Activated CD4-positive, alpha-beta T cell treated with anti-CD3 and anti-CD28 coated beads, Interleukin-2, amount 50 U/mL, for 48 hours (primary cell): Measurements from ENCODE around the gene TRIM15.
A peak's percentile ranks its signal among the peaks of the same experiment; 100 is the strongest.
"Not testable (repeated sequence)": the region's sequence is repeated elsewhere in the genome, so short reads cannot be mapped to it uniquely, and the experiment has no call there.

ENCODE experiments used
- DNase-seq, 2 experiments: peaks; one replicate each; pipeline ENCODE4 v3.0.0-alpha.2; 2020

TRIM15 gene

DNA sequence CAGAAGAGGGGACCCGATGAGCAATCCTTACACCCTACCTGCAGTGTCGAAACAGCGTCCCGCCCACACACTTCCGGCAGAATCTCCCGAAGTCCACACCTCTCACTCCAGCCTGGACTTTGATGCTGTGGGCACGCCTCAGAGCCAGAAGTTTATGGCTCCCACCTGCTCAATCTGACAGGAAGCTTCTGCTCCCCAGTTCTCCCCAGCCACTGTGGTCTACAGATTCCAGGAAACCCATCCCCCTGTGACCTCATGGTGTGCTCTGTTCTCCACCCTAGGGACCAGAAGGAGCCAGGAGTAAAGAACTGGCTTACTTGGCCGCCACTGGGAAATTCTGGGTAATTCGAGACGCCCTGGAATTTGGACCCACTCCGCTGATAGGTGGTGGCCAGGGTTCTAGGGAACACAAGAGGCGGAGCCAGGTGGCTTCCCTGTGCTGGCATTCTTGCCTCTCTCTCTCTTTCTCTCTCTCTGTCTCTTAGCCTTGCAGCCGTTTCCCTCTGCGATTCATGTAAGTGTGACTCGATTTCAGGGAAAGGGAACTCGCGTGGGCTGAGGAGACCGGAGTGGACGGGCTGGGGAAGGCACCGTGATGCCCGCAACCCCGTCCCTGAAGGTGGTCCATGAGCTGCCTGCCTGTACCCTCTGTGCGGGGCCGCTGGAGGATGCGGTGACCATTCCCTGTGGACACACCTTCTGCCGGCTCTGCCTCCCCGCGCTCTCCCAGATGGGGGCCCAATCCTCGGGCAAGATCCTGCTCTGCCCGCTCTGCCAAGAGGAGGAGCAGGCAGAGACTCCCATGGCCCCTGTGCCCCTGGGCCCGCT is at the start of gene TRIM15:
TRIM15 (plus strand) TSS at position 457 of the 828 bp plus-strand sequence; CDS start at position 596, 139 bp downstream.
- DNase-seq = peak; percentile 66 to 74

DNA sequence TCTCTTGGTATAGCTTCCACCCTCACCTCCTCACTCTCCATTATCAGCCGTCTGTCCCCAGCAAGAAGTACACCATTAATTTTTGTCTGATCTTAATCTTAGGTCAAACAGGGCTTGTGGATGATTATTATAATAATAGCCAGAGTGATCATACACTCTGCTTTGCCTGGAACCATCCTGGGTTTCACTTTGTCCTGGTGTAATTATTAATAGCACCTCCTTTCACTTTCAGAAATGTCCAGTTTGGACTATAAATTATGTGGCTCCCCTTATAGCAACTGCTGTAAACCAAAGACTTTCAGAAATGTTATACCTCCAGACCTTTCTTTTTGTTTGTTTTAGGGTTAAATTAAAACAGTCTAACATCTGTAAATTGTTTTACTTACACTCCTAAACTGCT is 49.5 kb upstream of the TRIM15 start:
- DNase-seq = no peak

DNA sequence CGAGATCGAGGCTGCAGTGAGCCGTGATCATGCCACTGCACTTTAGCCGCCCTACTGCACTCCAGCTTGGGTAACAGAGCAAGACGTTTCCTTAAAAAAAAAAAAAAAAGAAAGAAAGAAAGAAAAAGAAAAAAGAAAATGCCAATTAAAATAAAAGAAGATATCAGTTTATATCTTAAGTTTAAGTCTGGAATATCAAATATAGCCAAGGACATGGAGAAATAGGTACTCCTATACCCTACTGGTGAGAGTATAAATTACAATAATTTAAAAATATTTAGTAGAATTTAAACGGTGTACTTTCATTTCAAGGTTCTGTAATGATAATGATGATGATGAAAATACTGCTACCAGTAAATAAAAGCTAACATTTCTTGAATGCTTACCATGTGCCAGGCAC is 46.6 kb upstream of the TRIM15 start:
- DNase-seq = no peak

DNA sequence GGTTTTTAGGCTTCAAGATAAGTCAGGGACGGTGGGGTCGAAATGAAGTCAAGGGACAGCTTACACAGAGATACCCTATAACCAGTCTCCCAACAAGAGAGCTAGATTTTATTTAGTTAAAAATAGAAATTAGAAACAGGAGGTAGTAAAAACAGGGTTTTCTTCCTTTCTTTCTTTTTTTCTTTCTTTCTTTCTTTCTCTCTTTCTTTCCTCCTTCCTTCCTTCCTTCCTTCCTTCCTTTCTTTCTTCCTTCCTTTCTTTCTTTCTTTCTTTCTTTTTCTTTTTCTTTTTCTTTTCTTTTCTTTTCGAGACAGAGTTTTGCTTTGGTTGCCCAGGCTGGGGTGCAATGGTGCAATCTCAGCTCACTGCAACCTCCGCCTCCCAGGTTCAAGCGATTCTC is 44.7 kb upstream of the TRIM15 start:
- not testable (repeated sequence) for DNase-seq

DNA sequence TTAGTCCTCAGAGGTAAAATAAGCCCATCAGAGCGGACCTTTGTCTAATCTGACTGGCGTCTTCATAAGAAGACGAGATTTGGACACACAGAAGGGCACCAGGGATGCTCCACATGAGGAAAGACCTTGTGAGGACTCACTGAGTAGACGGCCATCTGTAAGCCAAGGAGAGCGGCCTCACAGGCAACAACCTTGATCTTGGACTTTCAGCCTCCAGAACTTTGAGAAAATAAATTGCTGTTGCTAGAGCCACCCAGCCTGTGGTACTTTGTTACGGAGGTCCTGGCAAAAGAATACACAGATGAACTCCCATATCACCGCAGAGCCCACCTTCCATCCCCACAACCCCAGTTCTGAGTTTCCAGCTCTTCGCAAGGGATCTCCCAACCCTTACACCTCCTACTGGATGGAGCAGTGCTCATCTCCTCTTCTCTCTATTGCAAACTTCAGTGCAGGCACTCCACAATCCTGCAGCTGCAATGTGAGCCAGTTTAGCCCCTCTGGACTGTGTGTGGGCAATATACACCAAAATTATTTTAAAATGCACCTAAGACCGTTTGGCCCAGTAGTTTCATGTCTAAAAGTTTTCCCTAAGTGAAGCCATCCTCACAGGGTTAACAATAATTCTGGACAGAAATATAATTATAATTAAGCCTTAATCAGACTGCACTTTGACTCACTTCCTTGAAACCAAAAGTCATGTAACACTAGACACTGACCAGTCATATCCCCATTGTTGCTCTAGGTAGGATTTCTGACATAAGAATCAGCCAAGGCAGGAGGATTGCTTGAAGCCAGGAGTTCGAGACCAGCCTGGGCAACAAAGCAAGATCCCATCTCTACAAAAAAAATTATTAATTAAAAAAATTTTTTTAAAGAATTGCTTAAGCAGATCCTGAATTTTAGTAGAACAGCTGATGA is 41.6 kb upstream of the TRIM15 start:
- no peak for DNase-seq

DNA sequence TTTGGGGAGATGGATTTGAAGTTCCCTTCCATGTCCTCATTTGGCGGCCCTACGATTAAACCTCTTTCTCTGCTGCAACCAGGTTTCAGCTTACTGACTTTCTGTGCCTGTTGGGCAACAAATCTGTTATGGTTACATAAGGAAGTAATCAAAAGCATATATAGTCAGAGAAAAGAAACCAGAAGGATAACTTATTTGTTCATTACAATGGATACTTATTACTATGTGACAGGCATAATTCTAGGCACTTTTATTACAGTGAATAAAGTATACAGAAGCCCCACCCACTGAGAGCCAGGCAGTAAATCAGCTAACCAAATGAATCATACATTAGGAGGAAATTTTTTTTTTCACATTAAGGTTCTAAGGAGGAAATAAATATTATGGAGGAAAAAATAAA is 40.8 kb upstream of the TRIM15 start:
- DNase-seq = no peak

DNA sequence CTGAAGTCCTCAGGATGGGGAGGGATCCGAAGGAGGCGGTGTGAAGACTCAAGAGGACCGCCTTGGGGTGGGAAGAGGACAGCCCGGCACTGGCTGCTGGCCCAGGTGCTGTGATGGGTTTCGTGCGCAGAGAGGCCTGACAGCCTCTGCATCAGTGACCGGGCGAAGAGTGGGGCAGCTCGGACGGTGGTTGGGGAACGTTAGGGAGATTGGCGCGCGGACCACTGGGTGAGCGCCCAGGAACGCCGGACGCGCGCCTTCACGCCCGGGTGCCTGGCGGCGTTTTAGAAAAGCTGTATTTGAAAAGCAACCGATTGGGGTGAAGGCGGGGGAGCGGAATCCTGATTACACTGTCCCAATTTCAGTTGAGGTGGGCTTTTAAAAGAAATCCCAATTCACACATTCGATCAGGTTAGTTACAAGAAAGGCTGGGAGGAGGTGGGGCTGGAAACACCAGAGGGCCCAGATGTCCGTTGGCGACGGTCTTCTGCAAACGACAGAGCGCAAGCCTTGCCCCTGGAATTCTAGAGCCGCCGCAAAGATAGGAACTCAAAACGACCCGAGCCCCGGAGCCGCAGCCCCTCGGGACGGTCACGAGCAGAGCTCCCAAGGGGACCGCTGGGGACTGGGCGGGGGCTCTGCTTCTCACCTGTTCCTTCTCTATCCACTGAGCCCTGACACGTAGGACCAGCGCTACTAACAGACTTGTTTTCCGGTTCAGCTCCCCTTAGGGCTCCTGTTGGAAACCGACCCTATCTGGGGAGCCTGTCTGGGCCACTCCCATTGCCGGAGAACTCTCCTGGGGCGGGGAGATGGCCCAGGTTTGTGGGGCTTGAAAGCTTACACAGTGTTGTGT is 35.9 kb upstream of the TRIM15 start:
- DNase-seq = no peak

DNA sequence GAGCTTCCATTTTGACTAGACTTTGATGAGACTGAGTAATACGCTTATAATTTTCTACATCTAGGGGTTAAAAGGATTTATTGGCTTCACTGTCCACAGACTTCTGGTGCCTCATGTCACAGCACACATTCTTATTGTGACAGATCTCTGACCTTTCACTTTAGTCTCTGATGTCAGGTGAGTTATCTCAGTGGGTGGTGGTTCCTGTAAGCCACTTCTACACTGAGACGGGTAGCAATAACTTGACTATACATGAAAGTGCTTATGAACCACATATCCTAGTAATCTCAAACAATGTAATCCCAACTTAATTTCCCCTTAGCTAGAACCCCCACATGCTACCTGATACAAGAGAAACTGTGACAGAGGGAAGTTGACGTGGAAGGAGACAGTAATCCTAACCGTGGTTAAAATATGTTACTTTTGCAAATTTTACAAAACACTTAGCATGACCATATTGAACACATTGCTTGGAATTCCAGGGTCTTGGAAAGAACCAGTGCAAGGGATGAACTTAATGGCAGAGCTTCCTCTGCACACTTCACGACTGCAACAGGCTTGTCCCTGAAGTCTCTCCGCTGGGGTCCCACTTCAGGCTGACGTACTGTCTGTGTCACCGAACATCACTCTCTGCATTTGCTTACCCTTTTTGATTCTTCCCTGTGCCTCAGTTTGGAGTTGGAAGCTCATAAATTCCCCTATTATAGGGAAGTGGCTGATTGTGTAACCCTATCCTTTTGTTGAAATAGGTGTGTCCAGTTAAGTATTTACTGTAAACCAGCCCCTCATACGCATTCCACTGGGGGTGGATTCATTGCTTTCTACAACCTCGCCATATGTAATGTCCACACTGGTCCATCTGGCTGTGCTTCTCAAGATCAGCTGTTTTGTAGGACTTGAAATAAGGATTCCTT is 33.8 kb upstream of the TRIM15 start:
- no peak for DNase-seq

DNA sequence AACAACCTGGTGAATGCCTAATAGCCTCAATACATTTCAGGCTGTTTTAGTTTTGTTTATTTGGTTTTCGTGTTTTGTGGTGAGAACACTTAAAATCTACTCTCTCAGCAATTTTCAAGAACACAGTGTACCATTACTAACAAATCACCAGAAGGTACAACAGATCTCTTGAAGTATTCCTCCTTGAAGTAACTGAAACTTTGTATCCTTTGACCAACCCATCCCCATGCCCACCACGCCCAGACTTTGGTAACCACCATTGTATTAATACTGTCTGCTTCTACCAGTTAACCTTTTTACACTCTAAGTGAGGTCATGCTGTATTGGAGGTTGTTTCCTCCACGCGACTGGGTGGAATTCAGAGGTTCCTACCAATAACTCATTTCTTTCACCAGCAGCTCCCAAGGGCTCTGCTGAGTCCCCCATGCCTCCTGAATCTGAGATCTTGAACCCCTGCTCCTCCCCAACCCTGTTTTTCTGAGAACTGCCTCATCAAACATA is 33.1 kb upstream of the TRIM15 start:
- no peak for DNase-seq

DNA sequence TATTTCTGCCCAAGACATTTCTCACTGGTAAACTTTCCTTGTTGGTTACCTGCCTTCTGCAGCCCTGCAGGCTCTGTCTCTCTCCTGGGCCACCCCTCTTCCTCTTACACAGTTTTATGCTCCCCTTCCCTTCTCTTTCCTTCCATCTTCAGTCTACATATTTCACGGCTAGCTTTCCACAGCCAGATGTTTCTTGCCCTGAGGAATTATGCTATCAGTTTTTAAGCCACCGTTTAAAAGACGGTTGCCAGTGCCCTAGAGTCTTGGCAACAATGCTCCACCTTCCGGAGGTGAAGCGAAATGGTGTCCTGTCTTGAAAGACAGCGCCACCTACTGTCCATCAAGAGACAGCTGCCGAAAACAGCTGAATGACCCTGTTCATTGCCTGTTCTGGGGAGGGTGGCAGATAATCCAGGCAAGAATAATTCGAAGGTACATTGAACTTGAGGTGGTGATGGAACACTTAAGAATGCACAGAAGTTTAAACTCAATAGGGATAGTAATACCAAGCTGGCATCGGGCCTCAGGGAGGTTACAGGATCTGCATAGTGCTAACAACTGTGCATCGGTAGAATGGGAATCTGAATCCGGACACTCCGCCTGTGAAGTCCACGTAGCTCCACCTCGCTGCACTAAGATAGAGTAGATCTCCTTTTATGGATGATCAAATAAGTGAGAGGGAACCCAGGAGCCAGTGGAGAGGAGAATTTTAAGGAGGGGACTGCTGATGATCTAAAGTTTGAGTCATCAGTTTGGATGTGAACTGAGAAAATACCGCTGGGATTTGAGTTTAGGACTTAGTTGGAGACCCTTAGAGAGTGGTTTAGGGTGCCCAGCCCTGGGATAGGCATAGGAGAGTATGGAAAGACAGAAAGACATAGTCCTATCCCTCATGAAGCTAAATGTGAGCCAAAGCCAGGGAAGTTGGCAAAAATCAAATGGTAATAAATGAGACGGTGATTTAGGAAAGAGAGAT is 32.2 kb upstream of the TRIM15 start:
- peak; percentile 47 to 64 for DNase-seq

DNA sequence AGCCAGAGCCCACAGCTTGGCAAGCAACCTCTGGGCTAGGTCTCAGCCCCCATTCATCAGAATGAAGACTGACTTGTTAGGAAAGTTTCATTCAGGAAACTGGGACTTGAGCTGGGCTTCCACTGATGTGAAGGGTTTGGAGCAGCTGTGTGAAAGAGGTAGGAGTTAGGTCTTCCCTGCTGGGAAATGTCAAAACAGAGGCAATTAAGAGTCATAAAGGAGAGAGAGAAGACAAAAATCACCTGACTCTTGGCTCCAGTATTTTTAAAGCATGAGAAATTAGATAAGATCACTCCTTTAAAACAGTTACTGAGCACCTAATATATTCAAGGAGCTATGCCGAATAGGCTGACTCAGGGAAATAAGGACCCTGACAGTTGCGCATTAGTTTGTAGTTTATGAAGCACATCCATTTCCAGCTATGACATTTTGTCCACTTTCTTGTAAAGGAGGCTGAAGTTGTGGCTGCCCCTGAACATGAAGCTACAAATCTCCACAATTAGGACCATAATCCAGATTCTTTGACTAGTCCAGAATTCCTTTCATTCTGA is 31.3 kb upstream of the TRIM15 start:
- DNase-seq = no peak

DNA sequence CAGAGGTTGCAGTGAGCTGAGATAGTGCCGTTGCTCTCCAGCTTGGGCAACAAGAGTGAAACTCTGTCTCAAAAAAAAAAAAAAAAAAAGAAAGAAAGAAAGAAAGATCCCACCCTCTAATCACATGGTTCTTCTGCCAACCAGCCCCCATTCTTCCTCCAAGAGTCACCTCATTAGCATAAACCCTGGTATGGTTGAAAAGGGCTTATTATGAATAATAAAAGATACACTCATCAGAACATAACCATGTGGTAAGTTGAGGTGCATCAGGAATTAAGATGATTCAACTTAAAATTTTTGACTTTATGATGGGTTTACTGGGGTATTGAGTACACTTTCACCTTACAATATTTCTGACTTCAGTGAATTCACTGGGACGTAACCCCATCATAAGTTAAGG is 28.2 kb upstream of the TRIM15 start:
- DNase-seq = no peak

DNA sequence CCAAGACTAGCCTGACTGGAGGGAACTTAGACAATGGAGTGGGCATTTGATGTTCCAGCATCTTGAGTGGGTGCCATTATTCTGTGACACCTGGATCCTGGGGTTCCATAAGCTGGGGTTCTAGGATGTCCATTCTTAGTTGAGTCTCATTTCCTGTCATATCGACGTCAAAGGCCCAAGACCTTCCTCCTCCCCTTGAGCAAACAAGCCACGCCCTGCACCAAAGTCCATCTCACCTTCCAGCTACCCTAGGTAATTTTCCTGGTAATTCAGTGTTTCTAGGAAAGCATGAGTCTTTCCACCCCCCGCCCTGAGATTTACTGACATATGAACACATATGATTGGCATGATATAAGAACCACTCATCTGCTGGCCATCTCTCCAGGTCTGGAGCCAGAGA is 27.6 kb upstream of the TRIM15 start, which contains the start of gene TRIM40:
TRIM40 (plus strand) TSS at position 384 of the 400 bp plus-strand sequence. CDS start 897 bp downstream, outside the sequence.
- DNase-seq = no peak

DNA sequence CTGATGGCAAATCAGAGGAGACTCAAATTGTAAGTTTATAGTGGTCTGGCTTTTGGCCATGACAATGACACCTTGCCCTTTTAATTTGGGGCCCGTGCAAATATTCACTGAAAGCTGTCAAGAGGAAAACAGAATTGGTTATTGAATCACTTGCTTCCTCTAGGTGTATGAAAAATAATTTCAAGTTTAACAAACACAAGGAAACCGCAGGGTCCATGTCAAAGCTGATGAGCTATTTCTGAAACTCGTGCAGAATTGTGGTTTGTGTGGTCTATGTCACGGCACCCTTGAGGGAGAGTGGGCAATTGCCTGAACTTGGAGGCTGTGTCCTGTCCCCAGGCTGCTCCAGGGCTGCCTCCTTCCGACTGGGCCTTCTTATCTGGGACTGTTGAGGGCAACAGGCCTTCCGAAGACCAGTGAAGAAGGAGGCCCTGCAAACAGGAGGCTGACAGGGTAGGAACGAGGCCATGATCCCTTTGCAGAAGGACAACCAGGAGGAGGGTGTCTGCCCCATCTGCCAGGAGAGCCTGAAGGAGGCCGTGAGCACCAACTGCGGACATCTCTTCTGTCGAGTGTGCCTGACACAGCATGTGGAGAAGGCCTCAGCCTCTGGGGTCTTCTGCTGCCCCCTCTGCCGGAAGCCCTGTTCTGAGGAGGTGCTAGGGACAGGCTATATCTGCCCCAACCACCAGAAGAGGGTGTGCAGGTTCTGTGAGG is 26.6 kb upstream of the TRIM15 start:
- no peak for DNase-seq

DNA sequence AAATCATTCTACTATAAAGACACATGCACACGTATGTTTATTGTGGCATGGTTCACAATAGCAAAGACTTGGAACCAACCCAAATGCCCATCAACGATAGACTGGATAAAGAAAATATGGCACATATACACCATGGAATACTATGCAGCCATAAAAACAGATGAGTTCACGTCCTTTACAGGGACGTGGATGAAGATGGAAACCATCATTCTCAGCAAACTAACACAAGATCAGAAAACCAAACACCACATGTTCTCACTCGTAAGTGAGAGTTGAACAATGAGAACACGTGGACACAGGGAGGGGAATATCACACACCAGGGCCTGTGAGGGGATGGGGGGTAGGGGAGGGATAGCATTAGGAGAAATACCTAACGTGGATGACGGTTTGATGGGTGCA is 23.1 kb upstream of the TRIM15 start:
- DNase-seq = not testable (repeated sequence)

DNA sequence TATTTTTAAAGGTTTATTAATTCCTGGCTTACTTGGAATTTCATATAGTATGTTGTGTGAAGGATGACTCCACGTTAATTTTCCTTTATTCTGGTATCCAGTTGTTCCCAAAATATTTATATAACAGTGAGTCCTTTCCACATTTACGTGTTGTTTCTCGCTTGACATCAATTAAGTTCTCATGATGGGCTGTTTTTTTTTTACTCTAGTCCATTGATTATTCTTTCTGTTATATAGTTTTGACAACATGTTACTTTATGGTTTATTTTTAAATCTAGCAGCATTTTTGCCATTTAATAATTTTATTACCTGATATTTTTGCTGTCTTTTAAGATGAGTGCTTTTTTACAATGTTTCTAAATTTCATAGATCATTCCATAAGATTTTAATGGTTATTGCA is 20.7 kb upstream of the TRIM15 start:
- DNase-seq = no peak

DNA sequence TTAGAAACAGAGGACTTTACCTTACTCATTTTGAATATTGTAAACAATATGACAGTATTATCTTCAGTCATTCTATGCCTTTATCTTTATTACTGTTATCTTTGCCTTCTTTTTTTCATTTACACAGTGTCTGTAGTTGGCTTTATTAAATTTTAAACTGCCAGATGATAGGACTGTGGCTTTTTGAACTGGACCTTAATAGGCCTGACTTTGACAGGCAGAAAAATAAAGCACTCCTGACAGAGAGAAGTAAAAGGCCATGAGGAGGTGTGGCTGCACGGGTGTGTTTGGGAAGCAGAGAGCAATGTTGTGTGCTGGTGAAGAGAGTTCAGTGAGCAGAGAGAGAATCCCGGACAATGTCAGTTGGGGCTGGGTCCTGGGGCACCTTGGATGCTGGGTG is 19.6 kb upstream of the TRIM15 start:
- no peak for DNase-seq

DNA sequence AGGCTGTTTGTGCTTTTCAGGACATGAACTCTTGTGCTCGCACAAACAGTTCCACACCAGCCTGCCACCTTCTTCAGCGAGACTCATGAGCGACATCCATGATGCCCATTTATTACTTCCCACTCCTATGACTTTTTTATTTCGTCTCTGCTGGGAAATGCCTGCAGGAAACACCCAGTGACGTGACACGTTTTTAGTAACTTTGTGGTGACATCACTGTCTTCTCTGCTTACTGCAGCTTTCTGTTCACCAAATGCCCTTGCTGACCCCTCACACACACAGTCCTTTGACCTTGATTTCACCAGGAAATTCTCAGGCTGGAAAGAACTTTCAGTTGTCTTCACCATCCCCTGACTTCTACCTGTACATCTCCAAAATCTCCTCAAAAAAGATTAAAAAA is 18.5 kb upstream of the TRIM15 start:
- no peak for DNase-seq

DNA sequence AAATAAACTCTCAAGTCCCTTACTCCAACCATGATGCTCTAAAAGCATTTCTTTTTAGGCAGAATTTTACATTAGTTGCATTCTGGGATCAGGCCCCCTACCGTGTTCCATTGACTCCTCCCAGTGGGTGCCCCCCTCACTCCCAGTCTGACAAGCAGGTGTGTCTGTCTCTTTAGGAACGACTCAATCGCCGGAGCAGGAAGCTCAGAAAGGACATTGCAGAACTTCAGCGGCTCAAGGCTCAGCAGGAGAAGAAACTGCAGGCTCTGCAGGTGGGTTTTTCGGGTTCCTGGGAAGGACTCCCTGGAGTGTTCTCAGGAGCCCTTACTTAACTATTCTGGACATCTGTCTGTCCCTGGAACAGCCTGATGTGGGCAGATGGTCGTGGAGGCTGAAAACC is 17.5 kb upstream of the TRIM15 start:
- DNase-seq = no peak
